Activated CD8-positive, alpha-beta memory T cell treated with anti-CD3 and anti-CD28 coated beads, Interleukin-2, amount 10 ng/mL, durations not matched to agents 7 days and 5 days (primary cell): ENCODE data around the gene SPRED1. TPM values are rescaled to one million over a fixed set of nuclear protein-coding genes. Genes with fewer than 3 reads are reported as not detected.
"Not testable (repeated sequence)": the region's sequence is repeated elsewhere in the genome, so short reads cannot be mapped to it uniquely, and the experiment has no call there.

Experiments
- ATAC-seq: fragments of 150-1000 bp; cut with Tn5 transposase; one replicate; pipeline ENCODE4 v1.10.0; 2021; ENCODE audit warnings: moderate library complexity
- CTCF ChIA-PET: fragments of 350-600 bp; sonication (Branson Sonifier 250); formaldehyde crosslinking; loops from one replicate; lab custom pipeline; 2021; ENCODE audit warnings: antibody characterized with exemption; lab: Charles Lee
- DNase-seq: peaks from one replicate; pipeline ENCODE4 v3.0.0-alpha.2; 2020
- H3K27ac Mint-ChIP-seq: one replicate; pipeline ENCODE4 v1.8.0; 2021; ENCODE audit warnings: mild to moderate bottlenecking, mixed read lengths
- H3K27me3 Mint-ChIP-seq: one replicate; pipeline ENCODE4 v1.8.0; 2021; ENCODE audit warnings: mixed read lengths
- H3K36me3 Mint-ChIP-seq: one replicate; pipeline ENCODE4 v1.8.0; 2021; ENCODE audit warnings: mild to moderate bottlenecking, mixed read lengths
- H3K4me1 Mint-ChIP-seq: one replicate; pipeline ENCODE4 v1.8.0; 2021; ENCODE audit warnings: mixed read lengths
- H3K4me3 Mint-ChIP-seq: one replicate; pipeline ENCODE4 v1.8.0; 2021; ENCODE audit warnings: mild to moderate bottlenecking, moderate library complexity, mixed read lengths
- H3K9me3 Mint-ChIP-seq: one replicate; pipeline ENCODE4 v1.8.0; 2022; ENCODE audit warnings: low read depth, mixed read lengths
- total RNA-seq, 2 experiments: library from RNA; stranded (reverse); gene quantifications; one replicate each; pipeline ENCODE4 v1.2.3, GENCODE V29; 2021

The SPRED1 gene
- total RNA-seq, 2 experiments from 2014 or later, result 0.06 to 0.07 TPM

DNA sequence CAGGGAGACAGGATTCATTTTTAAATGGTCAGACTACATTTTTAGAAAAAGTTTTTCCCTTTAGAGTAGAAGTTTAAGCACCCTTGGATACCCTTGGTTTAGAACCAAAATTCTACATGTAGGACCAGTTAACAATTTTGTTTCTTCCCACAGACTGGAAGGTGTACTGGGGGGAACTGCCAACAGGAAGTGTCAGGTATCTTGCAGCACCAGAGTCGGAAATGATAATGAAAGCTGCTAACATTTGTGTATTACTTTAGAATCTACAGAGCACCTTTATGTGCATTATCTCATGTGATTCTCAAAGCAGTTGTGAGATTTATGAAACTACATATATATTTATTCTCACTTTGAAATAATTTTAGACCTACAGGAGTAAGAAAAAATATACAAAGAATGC lies 21.5 kb downstream of the SPRED1 start:
- Mint-ChIP-seq H3K4me1 (no peaks in the 10 kb centered on the region), H3K36me3 (no peaks in the 10 kb centered on the region), H3K27ac (no peak overlapping the region), H3K27me3 (peaks cover 16% of the 10 kb centered on the region), H3K9me3 (no peaks in the 10 kb centered on the region), H3K4me3 (no peak overlapping the region)
- DNase-seq (no peak), ATAC-seq (no peak)
- CTCF ChIA-PET, result no interaction called here

DNA sequence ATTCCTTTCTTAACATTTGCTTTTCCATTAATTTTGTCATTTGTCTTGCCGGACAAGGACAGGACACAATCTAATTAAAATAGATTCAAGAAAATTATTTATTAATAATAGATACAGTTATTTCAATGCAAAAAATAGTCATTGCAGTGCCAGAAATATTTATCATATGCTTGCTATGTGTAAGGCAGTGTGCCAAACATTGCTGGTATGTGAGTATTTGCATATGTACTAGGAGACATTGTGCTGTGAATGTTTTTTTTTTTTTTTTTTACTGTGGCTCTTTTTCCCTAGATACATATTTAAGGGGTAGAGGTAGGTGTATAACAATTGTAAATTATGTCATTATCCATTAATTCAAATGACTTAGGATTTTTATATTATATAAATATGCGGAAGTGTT lies 23.3 kb downstream of the SPRED1 start:
- no peak overlapping the region for H3K27ac Mint-ChIP-seq
- DNase-seq (no peak), ATAC-seq (no peak)
- no peaks in the 10 kb centered on the region for H3K4me1 Mint-ChIP-seq
- H3K27me3 Mint-ChIP-seq, result peaks cover 21% of the 10 kb centered on the region
- no peaks in the 10 kb centered on the region for H3K36me3 Mint-ChIP-seq
- H3K4me3 Mint-ChIP-seq, result no peak overlapping the region
- H3K9me3 Mint-ChIP-seq, result no peaks in the 10 kb centered on the region
- CTCF ChIA-PET, result no interaction called here

DNA sequence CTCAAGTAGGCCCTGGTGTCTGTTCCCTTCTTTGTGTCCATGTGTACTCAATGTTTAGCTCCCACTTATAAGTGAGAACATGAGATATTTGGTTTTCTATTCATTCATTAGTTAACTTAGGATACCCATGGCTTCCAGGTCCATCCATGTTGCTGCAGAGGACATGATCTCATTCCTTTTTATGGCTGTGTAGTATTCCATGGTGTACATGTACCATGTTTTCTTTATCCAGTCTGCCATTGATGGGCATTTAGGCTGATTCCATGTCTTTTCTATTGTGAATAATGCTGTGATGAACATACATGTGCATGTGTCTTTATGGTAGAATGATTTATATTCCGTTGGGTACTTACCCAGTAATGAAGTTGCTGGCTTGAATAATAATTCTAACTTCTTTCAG lies 24.6 kb downstream of the SPRED1 start:
- H3K27me3 Mint-ChIP-seq, result peaks cover 29% of the 10 kb centered on the region
- H3K4me3 Mint-ChIP-seq, H3K27ac Mint-ChIP-seq, H3K9me3 Mint-ChIP-seq, ATAC-seq, H3K36me3 Mint-ChIP-seq, CTCF ChIA-PET, DNase-seq, H3K4me1 Mint-ChIP-seq: not testable (repeated sequence)

DNA sequence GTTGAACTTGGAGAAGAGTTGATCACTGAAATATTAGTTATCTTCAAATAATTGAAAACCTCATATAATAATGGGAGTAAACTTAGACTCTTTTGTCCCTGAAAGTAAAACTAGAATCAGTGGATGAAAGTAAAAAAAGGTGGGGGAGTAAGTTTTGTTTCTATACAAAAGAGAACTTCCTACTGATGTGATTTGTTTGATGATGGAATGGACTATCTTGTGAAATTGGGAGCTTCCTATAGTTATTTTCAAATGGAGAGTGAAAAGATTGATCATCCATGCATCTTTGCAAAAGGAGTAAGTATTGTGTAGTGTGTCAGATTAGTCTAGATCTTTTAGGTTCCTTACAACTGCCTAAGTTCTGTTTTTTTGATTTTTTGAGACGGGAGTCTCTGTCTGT lies 28.4 kb downstream of the SPRED1 start:
- no peak overlapping the region for H3K4me3 Mint-ChIP-seq
- CTCF ChIA-PET, result no interaction called here
- no peaks in the 10 kb centered on the region for H3K4me1 Mint-ChIP-seq
- ATAC-seq (no peak), DNase-seq (no peak)
- H3K36me3 Mint-ChIP-seq, result no peaks in the 10 kb centered on the region
- peaks cover 33% of the 10 kb centered on the region for H3K27me3 Mint-ChIP-seq
- H3K27ac Mint-ChIP-seq, result no peak overlapping the region
- no peaks in the 10 kb centered on the region for H3K9me3 Mint-ChIP-seq

DNA sequence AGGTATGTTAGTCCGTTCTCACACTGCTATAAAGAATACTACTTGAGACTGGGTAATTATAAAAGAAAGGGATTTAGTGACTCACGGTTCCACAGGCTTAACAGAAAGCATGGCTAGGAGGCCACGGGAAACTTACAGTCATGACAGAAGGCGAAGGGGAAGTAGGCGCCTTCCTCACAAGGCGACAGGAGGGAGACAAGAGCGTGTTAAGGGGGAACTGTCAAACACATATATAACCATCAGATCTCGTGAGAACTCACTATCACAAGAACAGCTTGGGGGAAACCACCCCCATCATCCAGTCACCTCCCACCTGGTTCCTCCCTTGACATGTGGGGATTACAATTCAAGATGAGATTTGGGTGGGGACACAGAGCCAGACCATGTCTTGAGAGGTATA lies 30.4 kb downstream of the SPRED1 start:
- H3K4me1 Mint-ChIP-seq, result no peaks in the 10 kb centered on the region

DNA sequence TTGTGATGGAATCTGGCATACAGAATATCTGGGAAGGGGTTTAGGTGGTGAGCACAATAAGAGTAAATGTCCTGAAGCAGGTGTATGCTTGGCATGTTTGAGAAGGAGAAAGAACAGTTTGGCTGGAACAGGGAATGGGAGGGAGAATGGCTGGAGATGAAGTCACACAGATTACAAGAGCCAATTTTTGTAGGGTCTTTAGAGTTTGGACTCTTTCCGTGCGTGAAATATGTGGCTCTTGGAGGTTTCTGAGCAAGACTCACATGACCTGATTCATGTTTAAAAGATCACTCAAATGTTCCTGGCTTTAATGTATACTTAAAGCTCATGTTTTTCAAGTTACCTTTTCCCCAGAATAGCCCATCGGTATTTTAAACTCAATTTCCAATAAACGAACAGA lies 32.8 kb downstream of the SPRED1 start:
- ATAC-seq (no peak), DNase-seq (no peak)
- H3K4me3 Mint-ChIP-seq, result no peak overlapping the region
- H3K36me3 Mint-ChIP-seq, result no peaks in the 10 kb centered on the region
- no peaks in the 10 kb centered on the region for H3K9me3 Mint-ChIP-seq
- peaks cover 46% of the 10 kb centered on the region for H3K27me3 Mint-ChIP-seq
- CTCF ChIA-PET, result no interaction called here
- H3K27ac Mint-ChIP-seq, result no peak overlapping the region
- H3K4me1 Mint-ChIP-seq, result no peaks in the 10 kb centered on the region

More for the DNA sequence above, 30.4 kb downstream of the SPRED1 start:
- no peak for ATAC-seq
- H3K4me3 Mint-ChIP-seq, result no peak overlapping the region
- CTCF ChIA-PET, result no interaction called here
- H3K27ac Mint-ChIP-seq, result no peak overlapping the region
- no peaks in the 10 kb centered on the region for H3K9me3 Mint-ChIP-seq
- H3K27me3 Mint-ChIP-seq, result peaks cover 43% of the 10 kb centered on the region
- no peaks in the 10 kb centered on the region for H3K36me3 Mint-ChIP-seq
- no peak for DNase-seq

DNA sequence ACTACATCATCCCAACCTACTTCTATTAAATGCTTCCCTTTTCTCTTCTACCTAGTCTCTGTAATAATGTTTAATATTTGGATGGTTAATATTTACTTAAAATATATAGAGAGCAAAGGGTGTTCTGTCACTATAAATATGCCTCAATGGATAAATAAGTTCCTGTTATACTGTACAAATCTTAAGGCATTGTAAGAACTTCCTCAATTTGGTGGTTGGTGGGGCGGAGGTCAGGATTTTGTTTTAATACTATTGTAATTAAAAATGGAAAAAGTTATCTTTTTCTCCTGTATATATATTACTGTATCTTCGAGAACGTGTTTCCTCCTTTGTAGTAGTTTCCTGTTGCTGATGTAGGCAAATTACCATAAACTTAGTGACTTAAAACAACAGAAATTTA lies 41.5 kb downstream of the SPRED1 start:
- DNase-seq (no peak), ATAC-seq (no peak)
- Mint-ChIP-seq H3K27ac (no peak overlapping the region), H3K4me1 (peaks cover 7% of the 10 kb centered on the region), H3K4me3 (no peak overlapping the region), H3K36me3 (no peaks in the 10 kb centered on the region), H3K9me3 (no peaks in the 10 kb centered on the region), H3K27me3 (peaks cover 43% of the 10 kb centered on the region)
- CTCF ChIA-PET, result no interaction called here

DNA sequence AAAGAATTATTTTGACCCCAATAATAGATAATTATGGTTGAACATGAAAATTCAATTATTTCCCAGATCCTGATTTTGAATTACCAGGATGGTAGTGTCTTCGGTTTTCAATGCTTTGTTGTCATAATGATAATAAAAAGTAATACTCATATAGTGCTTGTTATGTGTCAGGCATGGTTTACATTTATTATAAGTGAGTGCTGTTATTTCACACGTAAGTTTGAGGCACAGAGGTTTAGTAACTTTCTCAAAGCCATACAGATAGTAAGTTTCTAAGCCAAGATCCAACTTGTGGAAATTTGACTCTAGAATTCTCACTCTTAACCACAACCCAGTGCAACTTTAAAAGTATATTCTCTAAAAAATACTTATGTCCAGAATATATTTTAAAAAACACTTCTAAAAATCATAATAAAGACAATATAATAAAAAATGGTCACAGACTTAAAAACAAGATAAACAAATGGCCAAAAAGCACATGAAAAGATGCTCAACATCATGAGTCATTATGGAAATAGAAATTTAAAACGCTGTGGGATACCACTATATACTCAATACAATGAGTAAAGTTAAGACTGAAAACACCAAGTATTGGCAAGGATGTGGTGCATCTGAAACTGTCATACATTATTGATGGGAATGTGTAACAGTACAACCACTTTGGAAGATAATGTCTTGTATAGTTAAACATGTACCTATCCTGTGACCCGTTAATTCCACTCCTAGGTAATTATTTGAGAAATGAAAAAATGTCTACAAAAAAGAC lies 45.2 kb downstream of the SPRED1 start:
- CTCF ChIA-PET, result no interaction called here
- Mint-ChIP-seq H3K4me1 (peaks cover 14% of the 10 kb centered on the region), H3K27ac (no peak overlapping the region), H3K4me3 (no peak overlapping the region), H3K36me3 (no peaks in the 10 kb centered on the region), H3K27me3 (peaks cover 63% of the 10 kb centered on the region), H3K9me3 (no peaks in the 10 kb centered on the region)
- DNase-seq, result no peak
- ATAC-seq, result peak; percentile 42

DNA sequence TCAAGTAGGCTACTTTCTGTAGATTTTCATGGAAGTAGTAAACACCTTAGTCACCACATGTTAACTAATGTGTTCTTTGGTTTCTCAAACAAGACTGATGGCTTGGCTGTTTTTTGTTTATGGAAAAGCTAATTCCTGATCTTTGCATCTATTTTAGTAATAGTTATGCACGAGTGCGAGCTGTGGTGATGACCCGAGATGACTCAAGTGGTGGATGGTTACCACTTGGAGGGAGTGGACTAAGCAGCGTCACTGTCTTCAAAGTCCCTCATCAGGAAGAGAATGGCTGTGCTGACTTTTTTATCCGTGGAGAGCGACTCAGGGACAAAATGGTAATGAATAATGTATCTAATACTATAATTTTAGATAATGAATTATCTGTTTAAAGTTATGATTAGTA lies 46.6 kb downstream of the SPRED1 start:
- Mint-ChIP-seq H3K4me3 (no peak overlapping the region), H3K9me3 (no peaks in the 10 kb centered on the region), H3K36me3 (no peaks in the 10 kb centered on the region), H3K27ac (no peak overlapping the region), H3K4me1 (peaks cover 14% of the 10 kb centered on the region), H3K27me3 (peaks cover 63% of the 10 kb centered on the region)
- DNase-seq, result no peak
- no peak for ATAC-seq
- CTCF ChIA-PET, result no interaction called here

DNA sequence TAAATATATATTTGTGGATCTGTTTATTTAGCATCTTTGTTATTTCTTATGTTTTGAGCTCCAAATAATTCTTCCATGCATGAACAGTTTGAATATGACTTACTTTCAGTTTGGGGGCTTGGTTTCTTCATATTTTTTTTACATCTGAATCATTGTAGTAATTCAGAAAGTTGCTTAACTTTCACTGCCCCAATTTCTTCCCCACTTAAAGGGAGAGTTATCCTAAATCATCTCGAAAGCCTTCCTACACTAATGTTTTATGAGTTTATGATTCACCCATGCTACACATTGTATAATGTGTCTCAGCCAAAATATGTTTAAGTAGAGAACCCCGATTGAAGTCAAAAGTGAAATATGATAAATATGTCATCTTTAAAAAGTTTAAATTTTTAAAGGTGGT lies 47.8 kb downstream of the SPRED1 start:
- no peak for DNase-seq
- peaks cover 69% of the 10 kb centered on the region for H3K27me3 Mint-ChIP-seq

DNA sequence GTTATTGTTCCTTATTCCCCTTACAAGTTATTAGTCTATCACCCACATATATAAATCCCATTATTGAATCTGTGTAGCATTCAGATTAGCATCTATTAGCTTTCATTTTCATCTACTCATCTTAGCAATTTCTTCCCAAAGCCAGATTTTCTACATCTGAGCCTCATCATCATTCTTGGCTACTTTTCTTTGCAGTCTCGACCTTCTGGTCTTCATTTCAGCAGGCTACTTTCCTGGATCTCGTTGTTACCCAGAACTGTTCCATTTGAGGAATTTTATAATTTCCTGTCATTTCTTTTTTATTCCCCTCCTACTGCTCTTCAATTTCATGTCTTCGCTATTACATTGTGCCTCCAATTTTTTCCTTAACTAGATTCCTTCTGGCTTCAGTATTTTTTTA lies 51.8 kb downstream of the SPRED1 start:
- H3K27me3 Mint-ChIP-seq, result peaks cover 75% of the 10 kb centered on the region
- CTCF ChIA-PET, result no interaction called here
- DNase-seq, result no peak

More for the DNA sequence above, 47.8 kb downstream of the SPRED1 start:
- H3K36me3 Mint-ChIP-seq, result no peaks in the 10 kb centered on the region
- CTCF ChIA-PET, result no interaction called here
- no peak overlapping the region for H3K27ac Mint-ChIP-seq
- no peaks in the 10 kb centered on the region for H3K9me3 Mint-ChIP-seq
- H3K4me3 Mint-ChIP-seq, result no peak overlapping the region
- peaks cover 14% of the 10 kb centered on the region for H3K4me1 Mint-ChIP-seq
- no peak for ATAC-seq

DNA sequence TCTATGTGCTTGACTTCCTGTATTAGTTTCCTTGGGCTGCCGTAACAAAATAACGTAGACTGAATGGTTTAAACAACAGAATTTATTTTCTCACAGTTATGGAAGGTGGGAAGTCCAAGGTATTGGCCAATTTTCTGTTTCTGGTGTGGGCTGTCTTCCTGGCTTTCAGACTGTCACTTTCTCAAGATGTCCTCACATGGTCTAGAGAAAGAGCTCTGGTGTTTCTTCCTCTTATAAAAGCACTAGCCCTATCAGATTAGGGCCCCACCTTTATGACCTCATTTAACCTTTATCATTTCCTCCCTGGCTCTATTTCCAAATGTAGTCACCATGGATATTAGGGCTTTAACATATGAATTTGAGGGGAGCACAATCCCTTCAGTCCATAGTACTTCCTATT lies 54.6 kb downstream of the SPRED1 start:
- Mint-ChIP-seq H3K4me1 (peaks cover 18% of the 10 kb centered on the region), H3K27me3 (peaks cover 77% of the 10 kb centered on the region), H3K4me3 (no peak overlapping the region), H3K9me3 (no peaks in the 10 kb centered on the region), H3K36me3 (no peaks in the 10 kb centered on the region), H3K27ac (no peak overlapping the region)
- ATAC-seq (no peak), DNase-seq (no peak)
- CTCF ChIA-PET, result no interaction called here

More for the DNA sequence above, 51.8 kb downstream of the SPRED1 start:
- no peaks in the 10 kb centered on the region for H3K36me3 Mint-ChIP-seq
- no peak for ATAC-seq
- H3K9me3 Mint-ChIP-seq, result no peaks in the 10 kb centered on the region
- no peak overlapping the region for H3K4me3 Mint-ChIP-seq
- peaks cover 20% of the 10 kb centered on the region for H3K4me1 Mint-ChIP-seq
- H3K27ac Mint-ChIP-seq, result no peak overlapping the region

DNA sequence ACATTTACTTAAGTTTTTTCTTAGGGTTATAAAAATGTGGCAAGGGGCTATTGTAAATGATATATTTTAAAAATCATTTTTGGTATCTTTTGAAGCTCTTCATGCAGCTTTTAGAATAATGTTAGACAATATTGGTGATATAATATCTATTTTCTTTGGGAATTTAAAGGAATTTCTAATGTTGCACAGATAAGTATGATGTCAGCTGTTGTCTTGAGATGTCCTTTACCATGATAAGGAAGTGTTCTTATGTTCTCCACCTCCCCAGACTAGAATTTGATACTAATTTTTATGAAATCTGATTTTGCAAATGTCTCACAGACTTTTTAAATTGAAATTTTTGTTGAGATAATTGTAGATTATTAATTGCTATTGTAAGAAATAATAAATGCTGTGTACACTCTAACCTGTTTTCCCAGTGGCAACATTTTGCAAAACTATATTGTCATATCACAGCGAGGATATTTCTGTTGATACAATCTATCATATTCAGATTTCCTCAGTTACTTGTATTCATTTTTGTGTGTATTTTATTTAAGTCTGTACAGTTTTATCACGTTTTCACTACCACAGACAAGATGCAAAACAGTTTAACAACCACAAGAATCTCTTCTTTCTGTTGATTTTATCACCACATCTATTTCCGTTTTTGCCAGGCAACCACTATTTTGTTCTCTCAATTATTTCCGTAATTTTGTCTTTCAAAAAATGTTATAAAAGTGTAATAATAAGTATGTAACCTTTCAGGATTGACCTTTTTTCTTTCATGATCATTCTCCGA lies 55.4 kb downstream of the SPRED1 start:
- no peaks in the 10 kb centered on the region for H3K9me3 Mint-ChIP-seq
- no peak overlapping the region for H3K4me3 Mint-ChIP-seq
- ATAC-seq (no peak), DNase-seq (no peak)
- no peaks in the 10 kb centered on the region for H3K36me3 Mint-ChIP-seq
- CTCF ChIA-PET, result no interaction called here
- H3K4me1 Mint-ChIP-seq, result peaks cover 14% of the 10 kb centered on the region
- no peak overlapping the region for H3K27ac Mint-ChIP-seq
- H3K27me3 Mint-ChIP-seq, result peaks cover 79% of the 10 kb centered on the region

DNA sequence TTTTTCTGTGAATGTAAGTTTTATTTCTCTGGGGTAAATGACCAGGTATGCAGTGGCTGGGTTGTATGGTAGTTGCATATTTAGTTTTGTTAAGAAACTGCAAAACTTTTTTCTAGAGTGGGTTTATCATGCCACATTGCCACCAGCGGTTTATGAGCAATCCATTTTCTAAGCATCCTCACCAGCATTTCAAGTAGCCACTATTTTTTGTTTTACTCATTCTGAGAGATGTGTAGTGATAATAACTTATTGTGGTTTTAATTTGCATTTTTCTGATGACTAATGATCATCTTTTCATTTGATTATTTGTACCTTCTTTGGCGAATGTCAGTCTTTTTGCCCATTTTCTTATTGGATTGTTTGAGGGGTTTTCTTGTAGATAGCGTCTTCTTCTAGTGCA lies 56.2 kb downstream of the SPRED1 start:
- Mint-ChIP-seq H3K4me3 (no peak overlapping the region), H3K9me3 (no peaks in the 10 kb centered on the region), H3K27ac (no peak overlapping the region), H3K36me3 (no peaks in the 10 kb centered on the region), H3K27me3 (peaks cover 79% of the 10 kb centered on the region), H3K4me1 (peaks cover 14% of the 10 kb centered on the region)
- peak; percentile 42 for ATAC-seq
- peak; percentile 45 for DNase-seq
- CTCF ChIA-PET, result no interaction called here
